HepG2 (cell line): Measurements from ENCODE around the gene TIPIN. TPM values are rescaled to one million over a fixed set of nuclear protein-coding genes. Genes with fewer than 3 reads are reported as not detected.

ENCODE experiments used
- ADNP ChIP-seq: sonication (generic); formaldehyde crosslinking; IDR thresholded peaks from 2 replicates; pipeline ENCODE4 v1.4.0; 2020; ENCODE audit warnings: missing genetic modification reagents
- ARNT ChIP-seq: fragments of 450-650 bp; IDR thresholded peaks from 2 replicates; pipeline ENCODE4 v1.6.1; 2017
- CENPT ChIP-seq: sonication (generic); formaldehyde crosslinking; IDR thresholded peaks from 2 replicates; pipeline ENCODE4 v1.8.0; 2022; ENCODE audit warnings: low read depth, mild to moderate bottlenecking, moderate library complexity, missing genetic modification reagents
- ETV5 ChIP-seq: IDR thresholded peaks from 2 replicates; pipeline ENCODE4 v1.6.1; 2018; ENCODE audit warnings: missing biosample characterization, missing genetic modification reagents, inconsistent platforms, borderline replicate concordance
- FOXA1 ChIP-seq, 2 experiments: fragments of 450-650 bp in 1 of 2; sonication (generic) in 1 of 2; formaldehyde crosslinking in 1 of 2; IDR thresholded peaks; 2 replicates each; pipeline versions ENCODE4 v1.4.0 to v1.6.1; 2016 to 2020; ENCODE audit warnings: missing genetic modification reagents in 1 of 2
- FOXA3 ChIP-seq: IDR thresholded peaks from 2 replicates; pipeline ENCODE4 v1.6.1; 2016; ENCODE audit warnings: missing genetic modification reagents, missing compliant biosample characterization
- GLI4 ChIP-seq: sonication (generic); formaldehyde crosslinking; IDR thresholded peaks from 2 replicates; pipeline ENCODE4 v1.5.1; 2020; ENCODE audit warnings: missing genetic modification reagents, mild to moderate bottlenecking, moderate library complexity, borderline replicate concordance
- KLF12 ChIP-seq: sonication (generic); formaldehyde crosslinking; IDR thresholded peaks from 2 replicates; pipeline ENCODE4 v1.4.0; 2020; ENCODE audit warnings: missing genetic modification reagents, borderline replicate concordance
- MAF1 ChIP-seq: sonication (generic); formaldehyde crosslinking; IDR thresholded peaks from 2 replicates; pipeline ENCODE4 v1.5.0; 2020; ENCODE audit warnings: missing genetic modification reagents, borderline replicate concordance
- RXRB ChIP-seq: IDR thresholded peaks from 2 replicates; pipeline ENCODE4 v1.6.1; 2016; ENCODE audit warnings: borderline replicate concordance, missing genetic modification reagents, missing compliant biosample characterization
- SNAI1 ChIP-seq: sonication (generic); formaldehyde crosslinking; IDR thresholded peaks from 2 replicates; pipeline ENCODE4 v1.5.0; 2020; ENCODE audit warnings: mild to moderate bottlenecking, missing genetic modification reagents, borderline replicate concordance
- TBX3 ChIP-seq: fragments of 450-650 bp; IDR thresholded peaks from 2 replicates; pipeline ENCODE4 v1.6.1; 2017; ENCODE audit warnings: antibody characterized with exemption, mild to moderate bottlenecking, inconsistent platforms, borderline replicate concordance
- THYN1 ChIP-seq: sonication (generic); formaldehyde crosslinking; IDR thresholded peaks from 2 replicates; pipeline ENCODE4 v1.8.1; 2023; ENCODE audit warnings: low read depth, mild to moderate bottlenecking, moderate library complexity, missing genetic modification reagents, borderline replicate concordance
- ZFP82 ChIP-seq: sonication (generic); formaldehyde crosslinking; IDR thresholded peaks from 2 replicates; pipeline ENCODE4 v1.5.1; 2020; ENCODE audit warnings: mild to moderate bottlenecking, missing genetic modification reagents, borderline replicate concordance
- ZNF180 ChIP-seq: sonication (generic); formaldehyde crosslinking; IDR thresholded peaks from 2 replicates; pipeline ENCODE4 v1.4.0; 2020; ENCODE audit warnings: low read depth, missing genetic modification reagents, borderline replicate concordance
- ZNF510 ChIP-seq: sonication (generic); formaldehyde crosslinking; IDR thresholded peaks from 2 replicates; pipeline ENCODE4 v1.4.0; 2020; ENCODE audit warnings: low read depth, mild to moderate bottlenecking, missing genetic modification reagents
- polyA plus RNA-seq, 8 experiments: library from polyadenylated mRNA; depleted of rRNA in 3 of 8; stranded (reverse) in 7 of 8; unstranded in 1 of 8; fragments of >200 nt; fragmentation: Illumina TruSeq in 4 of 8; extraction: Trizol in 4 of 8; gene quantifications; 2 replicates each; pipeline versions ENCODE4 v1.2.1 to v1.2.3, GENCODE V29; 2011 to 2016; ENCODE audit warnings: low read depth in 4 of 8, missing spikeins in 1 of 8, mixed read lengths in 1 of 8; ENCODE audit not compliant: insufficient read depth in 1 of 8
- total RNA-seq, 5 experiments: library from RNA; depleted of rRNA; stranded (reverse); fragments of >200 nt; fragmentation: Illumina TruSeq; extraction: Trizol; gene quantifications; 2 replicates each; pipeline ENCODE4 v1.2.3, GENCODE V29; 2016; ENCODE audit warnings: low read depth in 1 of 5
- TF ChIP-seq, protein P1 (sequence below): IDR thresholded peaks from 2 replicates; pipeline ENCODE4 v1.6.1; 2016; ENCODE audit warnings: control low read depth
- TF ChIP-seq, protein P2 (sequence below): sonication (generic); formaldehyde crosslinking; IDR thresholded peaks from 2 replicates; pipeline ENCODE4 v1.8.1; 2023; ENCODE audit warnings: mild to moderate bottlenecking, moderate library complexity, missing genetic modification reagents
- TF ChIP-seq, protein P3 (sequence below): sonication (generic); formaldehyde crosslinking; conservative IDR thresholded peaks from 2 replicates; pipeline ENCODE4 v1.8.0; 2022; ENCODE audit warnings: missing genetic modification reagents
- TF ChIP-seq, protein P4 (sequence below): sonication (generic); formaldehyde crosslinking; IDR thresholded peaks from 2 replicates; pipeline ENCODE4 v1.8.0; 2022; ENCODE audit warnings: mild to moderate bottlenecking, missing genetic modification reagents, moderate library complexity
- TF ChIP-seq, protein P5 (sequence below): sonication (generic); formaldehyde crosslinking; IDR thresholded peaks from 2 replicates; pipeline ENCODE4 v1.4.0; 2020; ENCODE audit warnings: missing genetic modification reagents

The TIPIN gene
- total and polyA plus RNA-seq, 2 of the 13 experiments (the other 11 are each of a cell fraction or from before 2014, with no cell fraction given), result 2.7 to 28.6 TPM

DNA sequence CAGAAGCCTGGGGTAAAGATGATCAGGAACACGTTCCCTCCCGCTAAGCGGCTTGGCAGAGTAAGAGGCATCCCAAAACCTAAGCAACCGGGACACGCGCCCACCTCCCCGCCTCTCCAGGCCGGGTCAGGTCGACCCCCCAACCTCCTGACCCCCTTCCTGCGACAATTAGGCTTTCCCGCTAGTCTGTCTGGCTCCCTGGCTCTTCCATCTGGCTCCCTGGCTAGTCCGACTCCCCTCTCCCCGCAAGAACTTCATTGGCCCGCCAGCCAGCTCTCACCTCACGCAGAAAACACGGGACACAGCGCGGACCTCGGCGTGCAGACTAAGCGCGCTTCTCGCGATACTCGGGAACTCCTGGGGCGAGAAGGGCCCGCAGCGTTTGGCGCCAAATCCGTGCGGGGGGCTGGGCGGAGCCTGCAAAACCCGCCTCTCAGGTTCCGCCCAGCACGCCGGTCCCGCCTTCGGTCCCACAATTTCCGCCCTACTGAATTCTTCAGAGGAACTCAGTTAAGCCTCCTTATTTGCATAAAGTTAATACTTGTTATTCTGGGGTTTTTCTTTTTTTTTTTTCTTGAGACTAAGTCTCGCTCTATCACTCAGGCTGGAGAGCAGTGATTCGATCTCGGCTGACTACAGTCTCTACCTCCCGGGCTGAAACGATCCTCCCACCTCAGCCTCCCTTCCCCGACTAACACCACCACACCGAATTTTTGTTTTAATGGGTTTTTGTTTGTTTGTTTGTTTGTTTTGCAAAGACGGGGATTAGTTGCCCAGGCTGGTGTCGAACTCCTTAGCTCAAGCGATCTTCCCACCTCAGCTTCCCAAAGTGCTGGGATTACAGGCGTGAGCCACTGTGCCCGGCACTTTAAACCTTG is at the start of gene TIPIN (continued):
- TF ChIP-seq, protein P1, sequence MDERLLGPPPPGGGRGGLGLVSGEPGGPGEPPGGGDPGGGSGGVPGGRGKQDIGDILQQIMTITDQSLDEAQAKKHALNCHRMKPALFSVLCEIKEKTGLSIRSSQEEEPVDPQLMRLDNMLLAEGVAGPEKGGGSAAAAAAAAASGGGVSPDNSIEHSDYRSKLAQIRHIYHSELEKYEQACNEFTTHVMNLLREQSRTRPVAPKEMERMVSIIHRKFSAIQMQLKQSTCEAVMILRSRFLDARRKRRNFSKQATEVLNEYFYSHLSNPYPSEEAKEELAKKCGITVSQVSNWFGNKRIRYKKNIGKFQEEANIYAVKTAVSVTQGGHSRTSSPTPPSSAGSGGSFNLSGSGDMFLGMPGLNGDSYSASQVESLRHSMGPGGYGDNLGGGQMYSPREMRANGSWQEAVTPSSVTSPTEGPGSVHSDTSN (CRISPR knock-in tag), result no peak
- peak; percentile 95; the same call in 1 of the 2 replicates for TF ChIP-seq ZNF510 (CRISPR knock-in tag)
- no peak for TF ChIP-seq FOXA1 (IDR thresholded peaks at IDR 0.05)
- TF ChIP-seq FOXA1 (CRISPR knock-in tag; IDR thresholded peaks at IDR 0.05), result no peak
- TF ChIP-seq, protein P2, sequence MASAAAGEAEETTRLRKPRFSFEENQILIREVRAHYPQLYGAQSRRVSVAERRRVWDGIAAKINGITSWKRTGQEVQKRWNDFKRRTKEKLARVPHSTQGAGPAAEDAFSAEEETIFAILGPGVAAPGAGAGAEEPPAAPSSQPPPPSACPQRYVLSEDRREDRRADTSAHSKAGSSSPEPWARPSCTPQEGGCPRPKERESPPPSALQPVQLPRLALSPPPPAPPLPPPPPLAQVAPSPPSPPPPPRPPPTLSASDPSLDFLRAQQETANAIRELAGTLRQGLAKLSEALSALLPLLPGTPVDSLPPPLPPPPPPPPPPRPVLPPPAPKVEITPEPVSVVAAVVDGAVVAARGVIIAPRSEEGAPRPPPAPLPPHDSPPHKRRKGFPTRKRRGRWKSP (CRISPR knock-in tag), result peak; percentile 93
- TF ChIP-seq GLI4, result 0 out of 2 replicates have a peak, but pooled peaks have one; percentile 47
- TF ChIP-seq ADNP, result no peak
- TF ChIP-seq FOXA3, result no peak
- peak; percentile 48; the same call in 1 of the 2 replicates for TF ChIP-seq ETV5 (CRISPR knock-in tag)
- no peak for TF ChIP-seq TBX3
- TF ChIP-seq, protein P3, sequence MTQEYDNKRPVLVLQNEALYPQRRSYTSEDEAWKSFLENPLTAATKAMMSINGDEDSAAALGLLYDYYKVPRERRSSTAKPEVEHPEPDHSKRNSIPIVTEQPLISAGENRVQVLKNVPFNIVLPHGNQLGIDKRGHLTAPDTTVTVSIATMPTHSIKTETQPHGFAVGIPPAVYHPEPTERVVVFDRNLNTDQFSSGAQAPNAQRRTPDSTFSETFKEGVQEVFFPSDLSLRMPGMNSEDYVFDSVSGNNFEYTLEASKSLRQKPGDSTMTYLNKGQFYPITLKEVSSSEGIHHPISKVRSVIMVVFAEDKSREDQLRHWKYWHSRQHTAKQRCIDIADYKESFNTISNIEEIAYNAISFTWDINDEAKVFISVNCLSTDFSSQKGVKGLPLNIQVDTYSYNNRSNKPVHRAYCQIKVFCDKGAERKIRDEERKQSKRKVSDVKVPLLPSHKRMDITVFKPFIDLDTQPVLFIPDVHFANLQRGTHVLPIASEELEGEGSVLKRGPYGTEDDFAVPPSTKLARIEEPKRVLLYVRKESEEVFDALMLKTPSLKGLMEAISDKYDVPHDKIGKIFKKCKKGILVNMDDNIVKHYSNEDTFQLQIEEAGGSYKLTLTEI, result no peak
- TF ChIP-seq RXRB, result no peak
- TF ChIP-seq CENPT, result no peak
- 0 out of 2 replicates have a peak, but pooled peaks have one; percentile 47 for TF ChIP-seq ZFP82
- no peak; the same call in 1 of the 2 replicates for TF ChIP-seq KLF12 (CRISPR knock-in tag)
- TF ChIP-seq THYN1, result no peak
- no peak for TF ChIP-seq ZNF180 (CRISPR knock-in tag)
- no peak for TF ChIP-seq ARNT
- TF ChIP-seq, protein P4, sequence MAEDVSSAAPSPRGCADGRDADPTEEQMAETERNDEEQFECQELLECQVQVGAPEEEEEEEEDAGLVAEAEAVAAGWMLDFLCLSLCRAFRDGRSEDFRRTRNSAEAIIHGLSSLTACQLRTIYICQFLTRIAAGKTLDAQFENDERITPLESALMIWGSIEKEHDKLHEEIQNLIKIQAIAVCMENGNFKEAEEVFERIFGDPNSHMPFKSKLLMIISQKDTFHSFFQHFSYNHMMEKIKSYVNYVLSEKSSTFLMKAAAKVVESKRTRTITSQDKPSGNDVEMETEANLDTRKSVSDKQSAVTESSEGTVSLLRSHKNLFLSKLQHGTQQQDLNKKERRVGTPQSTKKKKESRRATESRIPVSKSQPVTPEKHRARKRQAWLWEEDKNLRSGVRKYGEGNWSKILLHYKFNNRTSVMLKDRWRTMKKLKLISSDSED (CRISPR knock-in tag), result no peak
- TF ChIP-seq, protein P5, sequence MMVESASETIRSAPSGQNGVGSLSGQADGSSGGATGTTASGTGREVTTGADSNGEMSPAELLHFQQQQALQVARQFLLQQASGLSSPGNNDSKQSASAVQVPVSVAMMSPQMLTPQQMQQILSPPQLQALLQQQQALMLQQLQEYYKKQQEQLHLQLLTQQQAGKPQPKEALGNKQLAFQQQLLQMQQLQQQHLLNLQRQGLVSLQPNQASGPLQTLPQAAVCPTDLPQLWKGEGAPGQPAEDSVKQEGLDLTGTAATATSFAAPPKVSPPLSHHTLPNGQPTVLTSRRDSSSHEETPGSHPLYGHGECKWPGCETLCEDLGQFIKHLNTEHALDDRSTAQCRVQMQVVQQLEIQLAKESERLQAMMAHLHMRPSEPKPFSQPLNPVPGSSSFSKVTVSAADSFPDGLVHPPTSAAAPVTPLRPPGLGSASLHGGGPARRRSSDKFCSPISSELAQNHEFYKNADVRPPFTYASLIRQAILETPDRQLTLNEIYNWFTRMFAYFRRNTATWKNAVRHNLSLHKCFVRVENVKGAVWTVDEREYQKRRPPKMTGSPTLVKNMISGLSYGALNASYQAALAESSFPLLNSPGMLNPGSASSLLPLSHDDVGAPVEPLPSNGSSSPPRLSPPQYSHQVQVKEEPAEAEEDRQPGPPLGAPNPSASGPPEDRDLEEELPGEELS (CRISPR knock-in tag), result no peak; the same call in 1 of the 2 replicates
- TF ChIP-seq SNAI1 (CRISPR knock-in tag), result no peak
- TF ChIP-seq MAF1 (CRISPR knock-in tag), result 0 out of 2 replicates have a peak, but pooled peaks have one; percentile 30
